Measurements from ENCODE around the gene LSM14B. TPM values are rescaled to one million over a fixed set of nuclear protein-coding genes. Genes with fewer than 3 reads are reported as not detected.

The LSM14B gene
- total RNA-seq, 1 donor from 2014 or later, result 85.8 TPM

DNA sequence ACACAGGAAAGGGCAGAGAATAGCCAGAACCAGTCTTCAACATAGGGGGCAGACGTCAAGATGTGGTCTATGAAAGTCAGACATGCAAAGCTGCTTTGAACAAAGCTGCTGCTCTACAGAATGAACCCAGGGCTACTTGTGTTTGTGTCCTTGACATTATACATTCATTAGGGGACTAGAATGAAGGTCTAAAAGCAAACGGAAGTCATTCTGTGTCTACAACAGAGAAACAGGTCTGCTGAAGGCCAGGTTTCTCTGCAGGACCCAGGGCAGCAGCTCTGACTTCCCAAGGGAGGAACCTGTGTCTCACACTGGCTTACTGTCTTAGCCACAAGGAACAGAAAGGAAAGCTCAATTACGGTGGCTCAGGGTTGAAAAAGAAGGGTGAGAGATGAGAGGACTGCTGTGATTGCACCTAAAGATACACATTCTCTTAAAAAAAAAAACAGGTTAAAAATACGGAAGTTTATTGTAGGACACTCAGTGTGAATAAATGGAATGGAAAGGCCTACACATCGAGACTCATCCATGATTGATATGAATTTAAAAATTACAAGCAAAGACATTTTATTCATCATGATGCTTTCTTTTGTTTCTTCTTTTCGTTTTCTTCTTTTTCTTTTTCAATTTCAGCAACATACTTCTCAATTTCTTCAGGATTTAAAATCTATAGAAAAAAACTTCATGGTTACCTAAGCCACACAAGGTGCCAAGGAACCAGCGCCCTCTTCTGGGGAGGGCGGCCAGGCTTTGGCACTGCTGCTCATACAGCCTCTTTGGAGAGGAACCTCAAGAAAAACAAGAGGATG, 14.2 kb downstream of the LSM14B start:
- TF ChIP-seq, protein P1, sequence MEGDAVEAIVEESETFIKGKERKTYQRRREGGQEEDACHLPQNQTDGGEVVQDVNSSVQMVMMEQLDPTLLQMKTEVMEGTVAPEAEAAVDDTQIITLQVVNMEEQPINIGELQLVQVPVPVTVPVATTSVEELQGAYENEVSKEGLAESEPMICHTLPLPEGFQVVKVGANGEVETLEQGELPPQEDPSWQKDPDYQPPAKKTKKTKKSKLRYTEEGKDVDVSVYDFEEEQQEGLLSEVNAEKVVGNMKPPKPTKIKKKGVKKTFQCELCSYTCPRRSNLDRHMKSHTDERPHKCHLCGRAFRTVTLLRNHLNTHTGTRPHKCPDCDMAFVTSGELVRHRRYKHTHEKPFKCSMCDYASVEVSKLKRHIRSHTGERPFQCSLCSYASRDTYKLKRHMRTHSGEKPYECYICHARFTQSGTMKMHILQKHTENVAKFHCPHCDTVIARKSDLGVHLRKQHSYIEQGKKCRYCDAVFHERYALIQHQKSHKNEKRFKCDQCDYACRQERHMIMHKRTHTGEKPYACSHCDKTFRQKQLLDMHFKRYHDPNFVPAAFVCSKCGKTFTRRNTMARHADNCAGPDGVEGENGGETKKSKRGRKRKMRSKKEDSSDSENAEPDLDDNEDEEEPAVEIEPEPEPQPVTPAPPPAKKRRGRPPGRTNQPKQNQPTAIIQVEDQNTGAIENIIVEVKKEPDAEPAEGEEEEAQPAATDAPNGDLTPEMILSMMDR (IDR thresholded peaks at IDR 0.05; ENCODE audit: insufficient read depth, low read length, severe bottlenecking), result peak; percentile 73
- Histone ChIP-seq H3K36me3 (ENCODE audit: control insufficient read depth, insufficient read depth, low read length) (peaks cover 56% of the 10 kb centered on the region), H3K27me3 (ENCODE audit: control insufficient read depth, insufficient read depth, low read length) (no peaks in the 10 kb centered on the region), H3K4me3 (ENCODE audit: low read depth, low read length) (no peak overlapping the region)
- DNase-seq (ENCODE audit: low read depth), result peak; percentile 66
- FAIRE-seq, result no peak

DNA sequence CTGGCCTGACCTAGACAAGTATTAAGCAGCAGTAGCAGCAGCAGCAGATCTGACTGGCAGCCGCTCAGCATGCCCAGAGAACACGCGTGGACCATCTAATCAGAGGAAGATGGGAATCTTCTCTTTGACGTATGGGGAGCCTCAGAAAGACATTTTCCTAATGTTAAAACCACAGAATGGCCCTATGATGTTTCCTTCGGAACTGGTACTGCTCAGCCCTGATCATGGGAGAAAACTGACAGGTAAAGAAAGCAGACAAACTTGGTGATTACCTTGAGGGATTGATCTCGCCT, 14.8 kb downstream of the LSM14B start:
- DNase-seq (ENCODE audit: low read depth) (no peak), FAIRE-seq (no peak)
- TF ChIP-seq, protein P1 (IDR thresholded peaks at IDR 0.05; ENCODE audit: insufficient read depth, low read length, severe bottlenecking), result no peak
- Histone ChIP-seq H3K27me3 (ENCODE audit: control insufficient read depth, insufficient read depth, low read length) (no peaks in the 10 kb centered on the region), H3K4me3 (ENCODE audit: low read depth, low read length) (no peak overlapping the region), H3K36me3 (ENCODE audit: control insufficient read depth, insufficient read depth, low read length) (peaks cover 53% of the 10 kb centered on the region)

DNA sequence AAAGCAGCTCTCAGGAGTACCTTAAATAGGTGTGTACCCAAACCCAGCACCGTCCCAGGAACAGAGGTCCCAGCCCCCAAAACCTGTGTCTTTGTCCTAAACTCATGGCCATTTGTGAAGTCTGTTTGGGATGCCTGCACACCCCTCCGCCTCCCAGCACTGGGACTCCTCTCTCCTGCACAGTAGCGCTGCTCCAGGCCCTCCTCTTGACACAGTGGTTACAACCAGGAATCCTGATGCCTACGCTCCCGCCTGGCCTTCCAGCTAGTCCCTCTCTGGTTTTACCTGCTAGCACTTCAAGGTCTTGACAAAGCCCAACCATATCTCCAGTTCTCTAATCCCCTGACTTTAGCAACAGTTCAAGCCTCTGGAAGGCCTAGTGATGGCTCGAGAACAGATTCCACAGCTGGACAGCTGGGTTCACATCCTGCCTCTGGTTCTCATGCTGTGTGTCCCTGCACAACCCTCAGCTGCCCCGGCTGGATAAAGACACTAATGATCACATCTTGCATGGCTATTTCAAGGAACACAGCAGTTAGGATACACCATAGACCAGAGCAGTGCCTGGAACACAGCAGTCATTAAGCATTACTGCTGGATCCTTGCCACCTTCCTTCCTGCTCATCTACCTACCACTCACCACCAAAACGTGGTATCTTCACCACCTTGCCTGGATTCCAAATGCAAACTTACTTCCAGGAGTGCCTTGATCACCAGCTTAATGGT, 15.4 kb downstream of the LSM14B start:
- DNase-seq (ENCODE audit: low read depth) (no peak), FAIRE-seq (no peak)
- Histone ChIP-seq H3K27me3 (ENCODE audit: control insufficient read depth, insufficient read depth, low read length) (no peaks in the 10 kb centered on the region), H3K36me3 (ENCODE audit: control insufficient read depth, insufficient read depth, low read length) (peaks cover 48% of the 10 kb centered on the region), H3K4me3 (ENCODE audit: low read depth, low read length) (no peak overlapping the region)
- TF ChIP-seq, protein P1 (IDR thresholded peaks at IDR 0.05; ENCODE audit: insufficient read depth, low read length, severe bottlenecking), result no peak

DNA sequence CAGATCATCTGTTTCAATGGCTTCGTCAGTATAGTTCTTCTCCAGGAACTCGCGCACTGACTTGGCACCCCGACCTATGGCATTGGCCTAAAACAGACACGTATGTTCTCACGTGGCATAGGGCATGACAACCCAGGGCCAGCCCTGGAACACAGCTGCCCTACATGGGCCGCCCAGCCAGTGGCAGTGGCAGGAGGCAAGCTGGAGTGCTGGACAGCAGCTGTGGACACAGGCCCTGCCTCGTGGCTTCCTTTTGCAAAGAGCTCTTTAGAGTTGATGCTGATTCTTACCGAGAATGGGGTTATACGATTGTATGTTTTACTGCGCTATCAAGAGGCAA, 15.9 kb downstream of the LSM14B start:
- Histone ChIP-seq H3K27me3 (ENCODE audit: control insufficient read depth, insufficient read depth, low read length) (no peaks in the 10 kb centered on the region), H3K36me3 (ENCODE audit: control insufficient read depth, insufficient read depth, low read length) (peaks cover 46% of the 10 kb centered on the region), H3K4me3 (ENCODE audit: low read depth, low read length) (no peak overlapping the region)
- FAIRE-seq (no peak), DNase-seq (ENCODE audit: low read depth) (no peak)
- TF ChIP-seq, protein P1 (IDR thresholded peaks at IDR 0.05; ENCODE audit: insufficient read depth, low read length, severe bottlenecking), result no peak

DNA sequence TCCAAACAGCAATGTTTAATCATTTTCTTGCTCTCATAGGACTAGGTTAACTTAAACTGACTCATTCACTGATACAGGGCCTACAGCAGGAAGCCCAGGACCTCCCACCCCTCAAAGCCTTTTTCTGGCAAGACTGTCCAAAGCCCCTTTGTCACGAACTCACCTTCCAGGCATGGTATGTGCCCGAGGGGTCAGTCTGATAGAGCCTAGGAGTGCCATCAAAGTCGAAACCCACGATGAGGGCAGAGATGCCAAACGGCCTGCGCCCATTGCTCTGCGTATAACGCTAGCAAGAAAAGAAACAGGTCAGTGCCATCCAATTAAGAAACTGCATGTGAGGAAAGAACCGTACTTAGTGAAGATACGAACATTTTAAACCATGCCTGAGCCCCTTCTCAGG, 16.6 kb downstream of the LSM14B start:
- peaks cover 45% of the 10 kb centered on the region for H3K36me3 ChIP-seq (ENCODE audit: control insufficient read depth, insufficient read depth, low read length)
- FAIRE-seq (no peak), DNase-seq (ENCODE audit: low read depth) (no peak)
- H3K27me3 ChIP-seq (ENCODE audit: control insufficient read depth, insufficient read depth, low read length), result no peaks in the 10 kb centered on the region
- TF ChIP-seq, protein P1 (IDR thresholded peaks at IDR 0.05; ENCODE audit: insufficient read depth, low read length, severe bottlenecking), result no peak
- H3K4me3 ChIP-seq (ENCODE audit: low read depth, low read length), result no peak overlapping the region
